Liver (tissue), 9 donors: Measurements from ENCODE around the gene TIGD1. TPM values are rescaled to one million over a fixed set of nuclear protein-coding genes. Genes with fewer than 3 reads are reported as not detected.

ENCODE experiments used
- DNase-seq: peaks from one replicate; pipeline ENCODE4 v3.0.0-alpha.2; 2017; ENCODE audit warnings: low spot score
- H3K27ac ChIP-seq, 2 donors: one replicate each; pipeline ENCODE4 v1.7.0; 2013; ENCODE audit warnings: inconsistent platforms in 2 of 2, low read length in 2 of 2, control low read depth in 1 of 2, low read depth in 1 of 2, mild to moderate bottlenecking in 1 of 2
- H3K27me3 ChIP-seq, 4 donors: one replicate each; pipeline versions ENCODE4 v1.6.1 to v1.7.0; 2013; ENCODE audit warnings: low read length in 3 of 4, inconsistent platforms in 1 of 4, mild to moderate bottlenecking in 1 of 4, moderate library complexity in 1 of 4; ENCODE audit not compliant: control insufficient read depth in 4 of 4, insufficient read depth in 4 of 4
- H3K36me3 ChIP-seq, 4 donors: one replicate each; pipeline versions ENCODE4 v1.6.1 to v1.7.0; 2013; ENCODE audit warnings: low read length in 3 of 4, mild to moderate bottlenecking in 3 of 4, low read depth in 1 of 4, moderate library complexity in 1 of 4; ENCODE audit not compliant: control insufficient read depth in 4 of 4, insufficient read depth in 3 of 4
- H3K4me1 ChIP-seq, 4 donors: one replicate each; pipeline versions ENCODE4 v1.6.1 to v1.7.0; 2013; ENCODE audit warnings: low read length in 3 of 4, mild to moderate bottlenecking in 3 of 4, moderate library complexity in 1 of 4; ENCODE audit not compliant: control insufficient read depth in 4 of 4, insufficient read depth in 4 of 4
- H3K4me3 ChIP-seq, 3 donors: one replicate each; pipeline versions ENCODE4 v1.6.1 to v1.7.0; 2013; ENCODE audit warnings: low read length in 3 of 3, control low read depth in 1 of 3, low read depth in 1 of 3, mild to moderate bottlenecking in 1 of 3
- H3K9ac ChIP-seq, 2 donors: one replicate each; pipeline ENCODE4 v1.7.0; 2013; ENCODE audit warnings: low read length in 2 of 2, mild to moderate bottlenecking in 2 of 2, moderate library complexity in 2 of 2, control low read depth in 1 of 2, low read depth in 1 of 2
- H3K9me3 ChIP-seq, 4 donors: one replicate each; pipeline versions ENCODE4 v1.6.1 to v1.7.0; 2013; ENCODE audit warnings: low read length in 3 of 4; ENCODE audit not compliant: control insufficient read depth in 4 of 4
- ATF3 ChIP-seq: IDR thresholded peaks from 2 replicates; pipeline ENCODE4 v1.6.1; 2016; ENCODE audit warnings: antibody characterized with exemption
- EGR1 ChIP-seq, 2 donors: IDR thresholded peaks; 2 replicates each; pipeline ENCODE4 v1.6.1; 2016 to 2018; ENCODE audit warnings: antibody characterized with exemption in 2 of 2, low read depth in 2 of 2
- FOXA1 ChIP-seq: IDR thresholded peaks from 2 replicates; pipeline ENCODE4 v1.6.1; 2016; ENCODE audit warnings: antibody characterized with exemption
- FOXA2 ChIP-seq: IDR thresholded peaks from 2 replicates; pipeline ENCODE4 v1.6.1; 2016; ENCODE audit warnings: antibody characterized with exemption
- GABPA ChIP-seq, 2 donors: IDR thresholded peaks in 1 of 2; conservative IDR thresholded peaks in 1 of 2; 2 replicates each; pipeline ENCODE4 v1.6.1; 2016; ENCODE audit warnings: antibody characterized with exemption in 2 of 2, mild to moderate bottlenecking in 1 of 2, moderate library complexity in 1 of 2
- HNF4A ChIP-seq, 2 donors: conservative IDR thresholded peaks; 2 replicates each; pipeline ENCODE4 v1.6.1; 2016; ENCODE audit warnings: antibody characterized with exemption in 2 of 2, mild to moderate bottlenecking in 2 of 2
- HNF4G ChIP-seq: IDR thresholded peaks from 2 replicates; pipeline ENCODE4 v1.6.1; 2016; ENCODE audit warnings: antibody characterized with exemption
- JUND ChIP-seq, 2 donors: IDR thresholded peaks; 2 replicates each; pipeline ENCODE4 v1.6.1; 2016; ENCODE audit warnings: antibody characterized with exemption in 2 of 2
- NR2F2 ChIP-seq: IDR thresholded peaks from 2 replicates; pipeline ENCODE4 v1.6.1; 2016; ENCODE audit warnings: antibody characterized with exemption
- RAD21 ChIP-seq, 2 donors: IDR thresholded peaks; 2 replicates each; pipeline ENCODE4 v1.6.1; 2016; ENCODE audit warnings: antibody characterized with exemption in 2 of 2, mild to moderate bottlenecking in 2 of 2
- REST ChIP-seq: IDR thresholded peaks from 2 replicates; pipeline ENCODE4 v1.6.1; 2016; ENCODE audit warnings: antibody characterized with exemption, mild to moderate bottlenecking
- RXRA ChIP-seq, 2 donors: IDR thresholded peaks; 2 replicates each; pipeline ENCODE4 v1.6.1; 2017 to 2018; ENCODE audit warnings: antibody characterized with exemption in 2 of 2, mild to moderate bottlenecking in 1 of 2
- SP1 ChIP-seq: IDR thresholded peaks from 2 replicates; pipeline ENCODE4 v1.6.1; 2018; ENCODE audit warnings: antibody characterized with exemption, mild to moderate bottlenecking
- TAF1 ChIP-seq: conservative IDR thresholded peaks from 2 replicates; pipeline ENCODE4 v1.6.1; 2016; ENCODE audit warnings: antibody characterized with exemption, mild to moderate bottlenecking
- YY1 ChIP-seq: IDR thresholded peaks from 2 replicates; pipeline ENCODE4 v1.6.1; 2016; ENCODE audit warnings: antibody characterized with exemption, mild to moderate bottlenecking
- WGBS: extraction: QIAGEN DNeasy Blood & Tissue Kit; methylation state at CpG from one replicate; pipeline ENCODE4 v1.1.7; 2013; 5-methylcytosine and 5-hydroxymethylcytosine counted together
- polyA plus RNA-seq, 2 donors: library from polyadenylated mRNA; stranded (reverse) in 1 of 2; unstranded in 1 of 2; fragments of 200-250 nt in 1 of 2; fragments of >200 nt in 1 of 2; fragmentation: Nextera tagmentation in 1 of 2; extraction: Ambion mirVana in 1 of 2; gene quantifications; one replicate each; pipeline versions ENCODE4 v1.2.1 to v1.2.3, GENCODE V29; 2013 to 2015
- total RNA-seq, 2 donors: library from RNA; depleted of rRNA; stranded (reverse); fragments of >200 nt; gene quantifications; one replicate each; pipeline ENCODE4 v1.2.3, GENCODE V29; 2014
- TF ChIP-seq, protein P1 (sequence below): IDR thresholded peaks from 2 replicates; pipeline ENCODE4 v1.6.1; 2016; ENCODE audit warnings: antibody characterized with exemption
- TF ChIP-seq, protein P2 (sequence below): fragments of 150-350 bp; IDR thresholded peaks from 2 replicates; pipeline ENCODE4 v1.5.1; 2017; ENCODE audit warnings: improper control_type of control experiment, low read depth, low read length; ENCODE audit not compliant: missing input control
- TF ChIP-seq, protein P3 (sequence below): IDR thresholded peaks from 2 replicates; pipeline ENCODE4 v1.6.1; 2016; ENCODE audit warnings: antibody characterized with exemption
- donor health status: healthy.
- donor health status: healthy.
- donor health status: healthy.
- donor health status: healthy.
- donor health status: healthy.

The TIGD1 gene
- total and polyA plus RNA-seq, 4 donors, result 0.50 to 3.0 (median 1.7) TPM

DNA sequence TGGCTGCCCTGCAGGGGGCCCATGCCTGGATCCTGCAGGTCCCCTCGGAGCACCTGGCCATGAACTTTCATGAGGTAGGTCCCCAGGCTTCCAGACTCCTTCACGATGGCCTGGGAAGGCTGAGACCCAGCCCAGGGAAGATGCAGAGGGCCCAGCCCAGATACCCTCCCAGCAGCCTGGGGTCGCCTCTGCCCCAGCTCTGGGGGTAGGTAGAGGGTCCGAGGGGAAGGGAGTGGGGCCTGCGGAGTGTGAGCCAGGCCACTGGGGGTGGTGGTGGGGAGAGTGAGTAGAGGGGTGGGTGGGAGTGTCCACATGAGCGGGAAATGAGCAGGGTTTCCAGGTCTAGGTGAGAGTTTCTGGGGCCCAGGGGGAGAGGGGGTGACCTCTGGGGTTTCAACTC is 25.6 kb downstream of the TIGD1 start:
- H3K36me3 ChIP-seq, result no peaks in the 10 kb centered on the region
- H3K27ac ChIP-seq, result no peak overlapping the region
- TF ChIP-seq RAD21 (IDR thresholded peaks at IDR 0.05), result no peak
- TF ChIP-seq TAF1, result no peak
- TF ChIP-seq RXRA (IDR thresholded peaks at IDR 0.05), result no peak
- no peak for TF ChIP-seq ATF3
- no peak for TF ChIP-seq JUND (IDR thresholded peaks at IDR 0.05)
- TF ChIP-seq YY1, result no peak
- no peak for TF ChIP-seq NR2F2
- TF ChIP-seq REST, result no peak
- no peak for TF ChIP-seq SP1
- no peak for TF ChIP-seq HNF4A (conservative IDR thresholded peaks at IDR 0.05)
- no peak for TF ChIP-seq FOXA1
- TF ChIP-seq, protein P1, sequence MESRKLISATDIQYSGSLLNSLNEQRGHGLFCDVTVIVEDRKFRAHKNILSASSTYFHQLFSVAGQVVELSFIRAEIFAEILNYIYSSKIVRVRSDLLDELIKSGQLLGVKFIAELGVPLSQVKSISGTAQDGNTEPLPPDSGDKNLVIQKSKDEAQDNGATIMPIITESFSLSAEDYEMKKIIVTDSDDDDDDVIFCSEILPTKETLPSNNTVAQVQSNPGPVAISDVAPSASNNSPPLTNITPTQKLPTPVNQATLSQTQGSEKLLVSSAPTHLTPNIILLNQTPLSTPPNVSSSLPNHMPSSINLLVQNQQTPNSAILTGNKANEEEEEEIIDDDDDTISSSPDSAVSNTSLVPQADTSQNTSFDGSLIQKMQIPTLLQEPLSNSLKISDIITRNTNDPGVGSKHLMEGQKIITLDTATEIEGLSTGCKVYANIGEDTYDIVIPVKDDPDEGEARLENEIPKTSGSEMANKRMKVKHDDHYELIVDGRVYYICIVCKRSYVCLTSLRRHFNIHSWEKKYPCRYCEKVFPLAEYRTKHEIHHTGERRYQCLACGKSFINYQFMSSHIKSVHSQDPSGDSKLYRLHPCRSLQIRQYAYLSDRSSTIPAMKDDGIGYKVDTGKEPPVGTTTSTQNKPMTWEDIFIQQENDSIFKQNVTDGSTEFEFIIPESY, result no peak
- TF ChIP-seq, protein P2, sequence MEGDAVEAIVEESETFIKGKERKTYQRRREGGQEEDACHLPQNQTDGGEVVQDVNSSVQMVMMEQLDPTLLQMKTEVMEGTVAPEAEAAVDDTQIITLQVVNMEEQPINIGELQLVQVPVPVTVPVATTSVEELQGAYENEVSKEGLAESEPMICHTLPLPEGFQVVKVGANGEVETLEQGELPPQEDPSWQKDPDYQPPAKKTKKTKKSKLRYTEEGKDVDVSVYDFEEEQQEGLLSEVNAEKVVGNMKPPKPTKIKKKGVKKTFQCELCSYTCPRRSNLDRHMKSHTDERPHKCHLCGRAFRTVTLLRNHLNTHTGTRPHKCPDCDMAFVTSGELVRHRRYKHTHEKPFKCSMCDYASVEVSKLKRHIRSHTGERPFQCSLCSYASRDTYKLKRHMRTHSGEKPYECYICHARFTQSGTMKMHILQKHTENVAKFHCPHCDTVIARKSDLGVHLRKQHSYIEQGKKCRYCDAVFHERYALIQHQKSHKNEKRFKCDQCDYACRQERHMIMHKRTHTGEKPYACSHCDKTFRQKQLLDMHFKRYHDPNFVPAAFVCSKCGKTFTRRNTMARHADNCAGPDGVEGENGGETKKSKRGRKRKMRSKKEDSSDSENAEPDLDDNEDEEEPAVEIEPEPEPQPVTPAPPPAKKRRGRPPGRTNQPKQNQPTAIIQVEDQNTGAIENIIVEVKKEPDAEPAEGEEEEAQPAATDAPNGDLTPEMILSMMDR, result no peak
- TF ChIP-seq GABPA (IDR thresholded peaks at IDR 0.05 in 1 of 2, conservative IDR thresholded peaks at IDR 0.05 in 1 of 2), result no peak
- TF ChIP-seq EGR1 (IDR thresholded peaks at IDR 0.05; ENCODE audit: low read depth in 2 of 2), result no peak
- TF ChIP-seq FOXA2, result no peak
- TF ChIP-seq, protein P3, sequence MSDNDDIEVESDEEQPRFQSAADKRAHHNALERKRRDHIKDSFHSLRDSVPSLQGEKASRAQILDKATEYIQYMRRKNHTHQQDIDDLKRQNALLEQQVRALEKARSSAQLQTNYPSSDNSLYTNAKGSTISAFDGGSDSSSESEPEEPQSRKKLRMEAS, result no peak
- TF ChIP-seq HNF4G, result no peak
- peaks cover 7 to 22% (median 13%) of the 10 kb centered on the region in 4 donors for H3K4me1 ChIP-seq
- no peak overlapping the region for H3K9ac ChIP-seq
- no peak overlapping the region for H3K4me3 ChIP-seq
- H3K9me3 ChIP-seq, result no peaks in the 10 kb centered on the region
- 64% methylated on average over 6 of the region's 6 CpGs for WGBS
- peaks cover 0 to 10% (median 5%) of the 10 kb centered on the region in 4 donors for H3K27me3 ChIP-seq
- no peak for DNase-seq
